PFSK-1 (cell line): ENCODE measurements around the gene PTPRN.

Source experiments
- POLR2AphosphoS5 ChIP-seq: IDR thresholded peaks from 2 replicates; pipeline ENCODE4 v1.6.1; 2012; ENCODE audit warnings: low read depth, mild to moderate bottlenecking, control low read depth, low read length, moderate library complexity
- REST ChIP-seq, 2 experiments: IDR thresholded peaks; 2 replicates each; pipeline versions ENCODE4 v1.6.1 to v1.8.0; 2011 to 2012; ENCODE audit warnings: low read depth in 2 of 2, low read length in 2 of 2, control low read depth in 1 of 2, inconsistent platforms in 1 of 2, mild to moderate bottlenecking in 1 of 2, moderate library complexity in 1 of 2; ENCODE audit not compliant: insufficient read depth in 1 of 2

GRCh38 chr2:219350710-219351221, 41.6 kb upstream of the PTPRN start:
- TF ChIP-seq POLR2AphosphoS5 (no peak), REST (IDR thresholded peaks at IDR 0.05; ENCODE audit: insufficient read depth in 1 of 2, low read depth in 2 of 2, low read length in 2 of 2) (no peak)
